NCI-H345 treated with DMSO at 0.1 percent for 48 hours (cell line): Measurements from ENCODE around the gene CUX1.
A peak's percentile ranks its signal among the peaks of the same experiment; 100 is the strongest.

Experiments
- DNase-seq: peaks from one replicate; lab custom pipeline; 2025; ENCODE audit not compliant: unreplicated experiment; lab: John Stamatoyannopoulos, UW

The CUX1 gene

DNA sequence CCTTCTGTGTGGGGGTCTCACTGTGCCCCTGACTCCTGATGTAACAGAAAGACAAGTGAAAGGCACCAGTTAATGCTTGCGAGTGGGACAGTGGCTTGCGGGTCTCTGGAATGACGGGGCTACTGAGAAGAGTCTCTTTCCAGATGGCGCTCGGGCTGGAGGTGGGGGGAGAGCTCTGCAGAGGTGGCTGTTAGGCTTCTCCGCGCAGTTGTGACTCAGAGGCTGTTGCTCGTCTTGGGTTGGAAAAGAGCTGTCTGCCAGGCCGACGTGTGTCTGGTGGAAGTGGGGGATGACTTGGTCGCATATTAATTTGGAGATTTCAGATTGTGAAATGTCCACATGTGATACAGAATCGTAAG, 441.3 kb downstream of the CUX1 start:
- no peak for DNase-seq

DNA sequence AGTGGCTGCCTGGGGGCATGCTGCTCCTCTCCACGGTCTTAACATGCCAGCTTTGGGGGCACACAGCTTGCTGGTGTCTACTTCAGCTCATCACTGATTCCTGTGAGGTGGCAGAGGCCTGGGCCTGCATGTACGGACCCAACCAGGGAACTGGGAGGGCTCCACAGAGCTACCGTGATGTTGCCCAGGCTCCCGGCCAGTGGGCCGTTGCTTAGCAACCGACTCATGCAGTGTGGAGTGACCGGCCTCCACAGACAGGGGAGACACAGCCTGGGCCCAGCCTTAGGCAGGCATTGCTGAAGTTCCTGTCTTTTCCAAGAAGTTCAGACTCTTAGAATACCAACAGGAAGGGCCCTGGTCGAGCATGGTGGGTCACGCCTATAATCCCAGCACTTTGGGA, 443.4 kb downstream of the CUX1 start:
- DNase-seq, result no peak

DNA sequence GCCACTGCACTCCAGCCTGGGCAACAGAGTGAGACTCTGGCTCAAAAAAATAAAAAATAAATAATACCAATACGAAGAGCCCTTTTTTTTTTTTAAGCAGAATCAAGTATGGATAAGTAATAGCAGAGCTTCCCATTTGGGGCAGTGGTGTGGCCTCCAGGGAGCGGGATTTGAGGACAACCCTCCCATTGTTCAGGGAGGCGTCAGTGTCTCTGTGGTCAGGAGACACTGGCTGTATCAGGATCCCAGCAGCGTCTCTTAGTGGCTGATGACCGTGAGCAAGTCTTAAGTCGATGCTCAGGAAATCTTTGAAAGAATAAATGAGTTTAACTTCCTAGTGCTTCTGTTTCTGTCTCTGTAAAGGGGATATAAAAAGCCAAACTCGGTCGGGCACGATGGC, 444.0 kb downstream of the CUX1 start:
- no peak for DNase-seq

DNA sequence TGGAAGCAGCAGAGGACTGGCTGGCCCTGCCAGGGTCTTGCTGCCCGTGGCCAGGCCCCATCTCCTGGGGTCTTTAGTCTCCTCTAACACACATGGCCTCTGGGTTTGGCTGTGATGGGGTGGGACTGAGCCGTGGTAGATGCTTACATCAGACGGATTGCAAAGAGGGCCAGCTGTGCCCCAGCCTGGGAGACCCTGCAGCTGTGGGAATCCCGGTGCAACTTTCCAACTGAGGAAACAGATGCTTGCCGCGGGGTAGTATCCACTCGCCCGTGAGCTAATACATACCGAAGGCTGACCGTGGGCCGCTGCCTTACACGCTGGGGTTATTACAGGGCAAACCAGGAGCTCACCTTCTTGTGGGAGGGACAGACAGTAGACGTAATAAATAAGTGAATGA, 445.1 kb downstream of the CUX1 start:
- no peak for DNase-seq

DNA sequence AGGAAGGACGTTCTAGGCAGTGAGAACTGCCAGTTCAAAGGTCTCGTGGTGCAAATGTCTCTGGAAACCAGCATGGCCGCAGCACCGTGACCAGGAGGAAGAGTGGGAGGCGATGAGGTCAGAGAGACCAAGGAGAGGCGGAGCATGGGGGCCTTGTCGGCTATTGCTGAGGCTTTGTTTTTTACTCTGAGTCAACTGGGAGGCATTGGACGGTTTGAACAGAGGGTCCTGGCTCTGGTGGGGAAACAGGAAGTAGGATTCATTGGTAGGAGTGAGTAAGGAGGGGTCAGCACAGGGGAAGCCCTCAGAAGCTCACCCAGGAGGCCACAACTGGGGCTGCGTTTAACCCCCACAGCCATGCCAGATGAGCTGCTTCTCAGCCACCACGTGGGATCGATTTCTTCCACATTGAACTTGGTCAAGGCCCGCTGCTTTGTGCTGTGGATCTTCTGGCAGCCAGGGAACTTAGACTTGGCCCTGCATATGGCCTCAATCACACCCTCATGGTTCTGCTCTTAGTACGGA, 447.0 kb downstream of the CUX1 start:
- no peak for DNase-seq

DNA sequence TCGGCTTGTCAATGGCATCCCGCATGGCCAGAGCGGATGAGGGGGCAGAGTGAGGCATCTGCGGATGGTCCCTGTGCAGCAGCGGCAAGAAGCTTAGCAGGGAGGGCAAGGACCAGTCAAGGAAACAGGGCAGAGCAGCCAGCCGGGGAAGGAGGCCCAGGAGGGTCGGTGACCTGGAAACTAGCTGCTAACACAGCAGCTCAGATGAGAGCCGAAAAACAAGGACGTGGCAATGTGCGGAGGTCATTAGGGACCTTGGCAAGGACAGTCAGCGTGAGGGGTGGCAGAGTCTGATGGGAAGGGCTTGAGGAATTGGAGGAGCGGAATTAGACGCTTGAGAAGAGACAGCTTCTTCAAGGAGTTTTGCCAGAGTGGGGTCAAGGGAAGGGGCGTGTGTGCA, 449.1 kb downstream of the CUX1 start:
- no peak for DNase-seq

DNA sequence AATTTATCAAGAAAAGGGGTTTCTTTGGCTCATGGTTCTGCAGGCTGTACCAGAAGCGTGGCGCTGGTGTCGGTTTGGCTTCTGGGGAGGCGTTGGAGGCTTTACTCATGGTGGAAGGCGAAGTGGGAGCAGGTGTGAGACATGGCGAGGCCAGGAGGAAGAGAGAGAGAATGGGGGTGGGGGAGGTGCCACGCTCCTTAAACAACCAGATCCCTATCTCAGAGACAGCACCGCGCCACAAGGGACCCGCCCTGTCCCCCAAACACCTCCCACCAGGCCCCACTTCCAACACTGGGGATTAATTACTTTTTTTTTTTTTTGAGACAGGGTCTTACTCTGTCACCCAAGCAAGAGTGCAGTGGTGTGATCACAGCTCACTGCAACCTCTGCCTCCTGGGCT, 451.2 kb downstream of the CUX1 start:
- no peak for DNase-seq

DNA sequence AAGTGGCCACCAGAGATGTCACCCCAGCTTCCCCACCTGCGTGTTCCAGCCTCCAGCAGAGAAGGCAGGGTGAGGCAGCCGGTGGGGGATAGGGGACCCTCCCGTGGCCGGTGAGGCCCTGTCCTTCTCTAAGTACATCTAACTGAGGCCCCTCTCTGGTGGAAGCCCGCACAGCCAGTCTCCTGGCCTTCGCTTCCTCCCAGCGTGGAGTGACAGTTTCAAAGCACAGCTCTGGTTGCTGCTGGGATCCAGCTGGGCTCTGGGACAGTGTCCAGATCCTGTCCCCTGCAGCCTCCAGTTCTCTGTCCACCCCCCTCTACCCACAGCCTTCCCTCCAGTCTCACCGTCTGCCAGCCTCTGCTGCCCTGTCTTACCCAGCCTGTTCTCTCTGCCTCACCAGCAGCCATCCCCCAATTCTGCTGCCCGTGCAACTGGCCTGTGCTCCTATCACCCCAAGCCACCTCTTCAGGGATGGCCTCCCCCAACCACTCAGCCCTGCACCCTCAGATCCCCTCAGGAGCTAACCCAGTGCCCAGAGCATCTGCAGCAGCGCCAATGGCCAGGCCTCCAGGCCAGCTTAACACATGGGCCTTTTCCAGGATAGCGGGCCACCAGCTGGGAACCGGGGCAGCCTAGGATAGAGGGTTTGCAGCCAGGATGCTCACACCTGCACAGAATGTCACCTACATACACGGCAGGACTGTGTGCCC, 452.9 kb downstream of the CUX1 start:
- no peak for DNase-seq

DNA sequence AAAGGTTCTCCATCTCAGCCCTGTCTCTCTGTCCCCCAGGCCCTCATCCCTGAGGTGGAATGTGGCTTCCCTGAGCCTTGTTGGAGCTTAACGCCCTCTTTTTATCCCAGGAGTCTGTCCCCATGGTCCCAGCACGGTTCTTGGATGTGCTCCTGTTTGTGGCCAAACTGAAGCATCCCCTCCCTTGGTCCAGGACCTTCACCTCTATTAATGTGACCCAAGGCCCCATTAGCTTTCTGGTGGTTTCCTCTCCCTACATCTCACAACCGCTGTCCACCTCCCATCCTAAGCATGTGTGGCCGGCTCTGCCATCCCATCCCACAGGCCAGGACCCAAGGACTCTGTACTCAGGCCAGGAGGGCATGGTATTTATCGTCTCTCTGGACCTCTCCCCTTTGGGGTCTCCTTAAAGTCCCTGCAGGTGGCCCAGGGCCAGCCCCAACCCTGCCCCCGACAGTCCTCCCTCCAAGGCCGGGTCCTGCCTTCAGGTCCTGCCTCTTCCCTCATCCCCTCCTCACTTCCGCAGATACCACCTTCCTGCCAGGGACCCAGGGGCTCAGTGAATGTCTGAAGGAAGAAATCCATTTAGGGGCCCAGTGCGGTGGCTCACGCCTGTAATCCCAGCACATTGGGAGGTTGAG, 453.9 kb downstream of the CUX1 start:
- DNase-seq, result no peak

DNA sequence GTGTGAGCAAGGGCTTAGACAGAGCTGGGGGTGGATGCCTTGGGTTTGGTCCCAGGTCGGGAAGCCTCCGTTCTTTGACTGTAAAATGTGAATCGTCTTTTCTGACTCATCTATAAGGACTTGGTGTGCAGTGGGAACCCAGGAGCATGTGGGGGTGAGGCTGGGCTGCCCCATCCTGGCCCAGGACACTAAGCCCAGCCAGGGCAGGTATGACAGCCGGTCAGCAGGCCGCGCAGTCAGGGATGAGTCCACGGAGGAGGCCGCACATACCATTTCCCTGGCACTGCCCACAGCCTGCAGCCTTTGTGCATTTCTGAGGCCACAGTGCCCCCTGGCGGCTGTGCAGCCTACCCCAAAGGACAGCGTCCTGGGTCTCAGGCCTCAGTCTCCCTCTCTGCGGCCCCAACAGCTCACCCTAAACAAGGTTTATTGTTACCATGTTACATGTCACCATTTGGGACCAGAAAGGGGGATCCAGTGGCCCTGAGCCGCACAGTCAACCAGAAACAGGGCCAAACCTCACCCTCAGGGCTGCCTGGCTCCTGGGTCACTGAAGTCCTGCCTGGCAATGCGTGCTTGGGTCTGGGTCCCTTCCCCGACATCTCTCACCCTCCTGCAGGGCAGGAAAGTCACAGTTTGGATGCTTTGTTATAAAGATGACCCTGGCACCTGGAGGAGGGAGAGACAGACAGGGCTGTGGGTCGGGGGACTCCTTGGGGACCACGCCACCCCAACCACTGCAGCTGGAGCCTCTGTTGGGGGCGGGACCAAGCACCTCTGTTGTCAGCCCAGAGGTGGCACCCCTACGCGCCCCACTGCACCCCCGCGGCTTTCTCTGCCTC, 454.9 kb downstream of the CUX1 start:
- DNase-seq, result peak; percentile 24

DNA sequence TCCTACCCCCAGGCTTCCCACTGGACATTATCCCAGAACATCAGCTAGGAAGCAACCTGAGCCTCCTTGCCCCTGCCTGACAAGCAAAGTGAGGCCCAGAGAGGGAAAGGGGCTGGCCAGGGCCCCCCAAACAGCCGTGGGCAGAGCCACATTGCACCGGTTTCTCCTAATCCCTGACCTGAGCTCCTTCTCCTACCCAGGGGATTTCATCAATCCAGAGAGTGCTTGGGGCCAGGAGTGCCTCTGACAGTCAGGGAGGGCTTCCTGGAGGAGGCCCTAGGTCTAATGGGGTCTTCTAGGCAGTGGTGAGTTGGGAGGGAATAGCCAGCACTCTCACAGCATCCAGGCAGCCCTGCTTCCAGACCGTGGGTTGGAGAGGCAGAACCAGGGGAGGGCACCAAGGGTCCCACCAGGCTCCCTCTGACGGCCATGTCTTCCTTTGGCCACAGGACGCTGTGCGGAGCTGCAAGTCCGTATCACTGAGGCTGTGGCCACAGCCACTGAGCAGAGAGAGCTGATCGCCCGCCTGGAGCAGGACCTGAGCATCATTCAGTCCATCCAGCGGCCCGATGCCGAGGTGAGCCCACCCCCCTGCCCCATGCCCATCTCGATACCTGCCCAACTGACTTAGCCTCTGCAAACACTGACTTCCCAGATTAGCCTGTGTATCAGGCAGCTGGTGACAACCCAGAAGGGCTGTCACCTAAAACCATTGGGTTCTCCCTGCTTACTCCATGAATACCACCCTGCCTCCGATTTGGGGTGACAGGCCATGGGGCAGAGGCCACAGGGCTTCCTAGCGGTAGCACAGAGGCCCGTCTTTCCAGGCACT, 455.7 kb downstream of the CUX1 start:
- no peak for DNase-seq

DNA sequence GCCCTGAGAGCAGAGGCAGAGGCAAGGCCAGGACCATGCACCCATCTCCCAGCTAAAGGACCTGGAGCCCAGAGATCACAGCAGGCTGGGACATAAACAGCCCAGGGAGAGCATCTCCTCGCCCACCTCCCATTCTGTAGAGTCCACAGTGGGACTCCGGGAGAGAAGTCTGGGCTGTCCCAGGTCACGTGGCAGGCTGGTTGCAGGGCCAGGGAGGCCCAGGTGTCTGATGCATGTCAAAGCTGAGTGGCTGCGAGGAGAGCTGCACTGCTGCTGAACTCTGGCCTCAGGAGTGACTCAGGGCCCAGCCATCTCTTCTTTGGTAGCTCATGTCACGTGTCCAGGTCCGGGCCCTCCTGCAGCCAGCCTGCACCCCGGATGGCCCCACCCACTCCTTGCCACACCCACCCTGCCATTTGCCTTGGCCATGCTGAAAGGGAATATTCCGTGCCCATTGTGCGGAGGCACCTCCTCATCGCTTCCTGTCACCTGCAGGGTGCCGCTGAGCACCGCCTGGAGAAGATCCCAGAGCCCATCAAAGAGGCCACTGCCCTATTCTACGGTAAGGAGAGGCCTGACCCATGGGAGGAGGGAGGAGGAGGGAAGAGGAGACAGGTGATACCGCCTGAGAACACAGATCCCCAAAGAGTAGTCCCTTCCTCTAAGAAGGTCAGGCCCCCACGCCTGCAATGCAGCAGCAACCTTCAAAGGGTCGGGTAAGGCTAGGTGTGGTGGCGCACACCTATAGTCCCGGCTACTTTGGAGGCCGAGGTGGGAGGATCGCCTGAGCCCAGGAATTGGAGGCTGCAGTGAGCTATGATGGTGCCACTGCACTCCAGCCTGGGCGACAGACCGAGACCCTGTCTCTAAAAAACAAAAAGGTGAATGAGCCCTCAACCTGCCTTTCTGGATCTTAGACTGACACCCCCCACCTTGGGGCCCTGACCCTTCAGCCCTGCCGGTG, 456.6 kb downstream of the CUX1 start:
- DNase-seq, result no peak

DNA sequence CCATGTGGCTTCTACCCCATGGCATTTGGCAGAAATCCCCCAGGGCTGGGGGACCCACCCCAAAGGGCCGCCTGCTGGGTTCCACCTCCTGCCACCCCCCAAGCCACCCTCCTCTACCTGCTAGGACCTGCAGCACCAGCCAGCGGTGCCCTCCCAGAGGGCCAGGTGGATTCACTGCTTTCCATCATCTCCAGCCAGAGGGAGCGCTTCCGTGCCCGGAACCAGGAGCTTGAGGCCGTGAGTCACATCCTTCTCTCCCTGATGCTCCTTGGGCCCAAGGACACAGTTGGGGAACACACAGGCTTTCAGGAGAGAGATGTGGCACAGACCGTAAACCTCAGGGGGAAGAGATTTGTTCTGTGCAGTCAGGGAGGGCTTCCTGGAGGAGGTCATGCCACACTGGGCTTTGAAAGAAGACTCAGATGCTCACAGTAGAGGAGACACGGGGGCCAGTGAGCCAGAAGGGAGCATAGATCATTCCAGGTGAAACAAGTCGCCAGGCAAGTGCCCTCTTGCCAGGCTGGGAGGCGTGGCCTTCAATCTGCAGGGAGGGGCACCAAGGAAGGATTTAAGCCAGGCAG, 457.8 kb downstream of the CUX1 start:
- DNase-seq, result no peak

DNA sequence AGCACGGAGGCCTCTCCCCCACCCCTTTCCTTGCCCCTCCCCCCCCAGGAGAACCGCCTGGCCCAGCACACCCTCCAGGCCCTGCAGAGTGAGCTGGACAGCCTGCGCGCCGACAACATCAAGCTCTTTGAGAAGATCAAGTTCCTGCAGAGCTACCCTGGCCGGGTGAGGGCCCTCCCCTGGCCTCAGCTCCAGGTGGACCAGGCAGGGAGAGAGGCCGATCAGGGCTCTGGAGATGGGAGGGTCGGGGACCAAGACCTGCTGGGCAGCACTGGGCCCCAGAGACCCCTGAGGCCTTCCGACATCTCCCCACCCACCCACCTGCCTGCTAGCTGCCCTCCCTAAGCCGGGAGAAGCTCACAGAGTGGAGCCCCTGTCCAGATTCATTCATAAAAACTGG, 460.5 kb downstream of the CUX1 start:
- no peak for DNase-seq

DNA sequence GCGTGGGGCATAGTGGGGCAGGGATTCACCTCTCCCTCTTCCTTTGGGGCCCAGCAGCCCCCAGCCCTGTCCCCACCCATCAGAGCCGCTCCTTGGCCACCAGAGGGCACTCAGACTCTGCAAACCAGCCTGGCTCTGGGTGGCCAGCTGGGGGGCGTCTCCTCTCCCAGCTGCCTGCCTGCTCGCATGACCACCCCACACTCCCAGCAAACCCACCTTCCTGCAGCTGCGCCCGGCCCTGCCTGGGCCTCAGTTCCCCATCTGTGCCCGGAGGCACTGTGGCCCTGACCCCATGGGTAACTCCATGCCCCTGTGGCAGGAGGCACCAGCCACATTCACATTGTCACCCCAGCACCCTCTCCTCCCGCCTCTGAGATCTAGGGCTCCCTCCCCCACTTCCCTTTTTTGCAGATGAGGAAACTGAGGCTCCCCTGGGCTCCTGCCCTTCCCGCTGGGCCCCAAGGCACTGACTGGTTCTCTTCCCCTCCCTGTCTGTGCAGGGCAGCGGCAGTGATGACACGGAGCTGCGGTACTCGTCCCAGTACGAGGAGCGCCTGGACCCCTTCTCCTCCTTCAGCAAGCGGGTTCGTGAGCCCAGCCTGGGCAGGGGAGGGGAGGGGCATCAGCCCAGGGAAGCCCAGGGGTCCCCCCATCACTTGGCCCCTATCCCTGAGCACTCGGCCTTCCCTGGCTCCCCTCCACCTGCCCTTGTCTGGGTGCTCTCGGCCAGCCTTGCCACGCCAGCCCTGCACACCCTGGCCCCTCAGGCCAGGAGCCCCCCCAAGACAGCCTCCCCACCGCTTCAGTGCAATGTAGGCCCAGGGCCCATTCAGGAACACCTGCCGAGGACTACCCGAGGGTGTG, 462.3 kb downstream of the CUX1 start:
- DNase-seq, result peak; percentile 22

DNA sequence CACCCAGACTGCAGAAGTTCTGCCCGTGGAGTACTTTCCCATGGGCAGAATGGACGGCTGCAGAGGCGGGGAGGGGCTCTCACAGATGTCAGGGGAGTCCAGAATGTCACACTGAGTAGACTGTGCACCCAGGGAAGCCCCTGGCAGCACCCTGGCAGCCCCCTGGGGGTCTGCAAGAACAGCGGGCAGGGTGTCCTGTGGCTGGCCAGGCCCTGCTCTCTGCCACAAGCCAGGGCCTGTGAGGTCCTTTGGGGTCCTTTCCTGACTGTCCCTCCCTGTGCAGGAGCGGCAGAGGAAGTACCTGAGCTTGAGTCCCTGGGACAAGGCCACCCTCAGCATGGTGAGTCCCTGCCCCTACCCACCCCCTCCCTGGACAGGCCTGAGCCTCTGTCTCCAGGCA, 463.1 kb downstream of the CUX1 start:
- no peak for DNase-seq

DNA sequence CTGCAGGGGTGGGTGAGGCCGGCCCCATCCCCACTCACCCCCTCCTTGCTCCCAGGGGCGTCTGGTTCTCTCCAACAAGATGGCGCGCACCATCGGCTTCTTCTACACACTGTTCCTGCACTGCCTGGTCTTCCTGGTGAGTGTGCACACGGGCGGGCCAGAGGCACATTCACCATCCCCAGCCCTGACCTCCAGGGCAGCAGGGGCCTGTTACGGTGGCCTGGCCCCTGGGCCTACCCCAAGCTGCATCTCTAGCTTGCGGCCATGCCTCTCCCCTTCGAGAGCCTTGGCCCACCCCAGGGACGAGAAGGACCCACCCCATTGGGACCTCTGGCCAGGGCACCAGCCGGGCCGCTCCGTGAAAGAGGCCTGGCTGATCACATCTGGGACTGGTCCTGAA, 464.4 kb downstream of the CUX1 start:
- no peak for DNase-seq

DNA sequence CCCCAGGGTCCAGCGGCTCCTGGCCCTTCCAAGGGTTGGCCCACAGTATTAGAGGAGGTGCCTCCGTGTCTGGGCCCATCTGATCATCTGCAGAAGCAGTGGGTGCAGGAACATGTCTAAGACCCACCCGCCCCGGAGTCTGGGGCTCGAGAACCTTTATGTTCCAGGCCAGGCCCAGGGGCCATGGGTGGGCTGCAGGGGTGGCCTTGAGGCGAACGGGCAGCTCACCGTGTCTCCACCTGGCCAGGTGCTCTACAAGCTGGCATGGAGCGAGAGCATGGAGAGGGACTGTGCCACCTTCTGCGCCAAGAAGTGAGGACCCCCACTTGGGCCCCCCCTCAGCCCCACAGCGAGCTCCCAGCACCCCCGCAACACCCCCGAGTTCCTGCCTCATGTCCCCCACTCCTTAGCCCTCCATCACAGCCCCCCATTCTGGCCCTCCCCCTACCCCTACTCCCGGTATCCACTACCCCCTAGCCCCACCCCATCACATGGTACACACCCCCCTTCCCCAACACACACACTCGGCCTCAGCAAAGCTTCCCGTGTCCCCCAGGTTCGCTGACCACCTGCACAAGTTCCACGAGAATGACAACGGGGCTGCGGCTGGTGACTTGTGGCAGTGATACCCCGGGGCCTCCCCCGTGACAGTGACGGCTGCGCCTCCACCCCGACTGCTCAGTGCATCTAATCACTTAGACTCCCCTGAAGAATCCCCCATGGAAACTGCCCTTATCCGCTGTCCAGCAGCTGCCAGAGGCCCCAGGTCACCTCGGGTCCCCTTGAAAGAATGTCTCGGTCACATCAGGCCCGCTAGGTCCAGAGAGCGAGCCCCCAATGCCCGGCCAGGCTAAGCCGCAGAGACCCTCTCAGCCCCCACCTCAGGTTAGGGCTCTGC, 465.3 kb downstream of the CUX1 start:
- no peak for DNase-seq
